ENCODE results near the gene FRMD5.

DNA sequence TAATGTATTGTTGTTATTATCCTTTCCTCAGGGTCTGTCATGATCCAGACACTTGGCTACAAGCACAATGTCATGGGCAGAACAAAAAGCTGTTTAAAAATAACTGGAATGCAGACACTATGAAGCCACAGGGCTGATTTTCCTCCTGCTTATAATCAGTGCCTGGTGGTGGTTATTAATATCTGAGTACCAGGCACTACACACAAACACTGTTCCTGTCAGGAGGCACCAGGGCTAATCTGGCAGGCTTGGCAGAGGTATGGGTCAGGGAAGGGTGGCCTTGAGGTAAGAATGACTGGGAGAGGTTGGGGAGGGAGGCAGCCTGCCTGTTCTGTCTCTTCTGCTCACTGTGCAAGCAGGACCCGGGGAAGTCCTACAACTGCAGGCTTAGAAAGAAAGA is 301.1 kb downstream of the FRMD5 start:
- TF ChIP-seq, protein P1, sequence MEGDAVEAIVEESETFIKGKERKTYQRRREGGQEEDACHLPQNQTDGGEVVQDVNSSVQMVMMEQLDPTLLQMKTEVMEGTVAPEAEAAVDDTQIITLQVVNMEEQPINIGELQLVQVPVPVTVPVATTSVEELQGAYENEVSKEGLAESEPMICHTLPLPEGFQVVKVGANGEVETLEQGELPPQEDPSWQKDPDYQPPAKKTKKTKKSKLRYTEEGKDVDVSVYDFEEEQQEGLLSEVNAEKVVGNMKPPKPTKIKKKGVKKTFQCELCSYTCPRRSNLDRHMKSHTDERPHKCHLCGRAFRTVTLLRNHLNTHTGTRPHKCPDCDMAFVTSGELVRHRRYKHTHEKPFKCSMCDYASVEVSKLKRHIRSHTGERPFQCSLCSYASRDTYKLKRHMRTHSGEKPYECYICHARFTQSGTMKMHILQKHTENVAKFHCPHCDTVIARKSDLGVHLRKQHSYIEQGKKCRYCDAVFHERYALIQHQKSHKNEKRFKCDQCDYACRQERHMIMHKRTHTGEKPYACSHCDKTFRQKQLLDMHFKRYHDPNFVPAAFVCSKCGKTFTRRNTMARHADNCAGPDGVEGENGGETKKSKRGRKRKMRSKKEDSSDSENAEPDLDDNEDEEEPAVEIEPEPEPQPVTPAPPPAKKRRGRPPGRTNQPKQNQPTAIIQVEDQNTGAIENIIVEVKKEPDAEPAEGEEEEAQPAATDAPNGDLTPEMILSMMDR (IDR thresholded peaks at IDR 0.05): no peak
- TF ChIP-seq POLR2A (IDR thresholded peaks at IDR 0.05): no peak
